Muscle of back (tissue), 11 donors: ENCODE results near the gene TFEB. TPM values are rescaled to one million over a fixed set of nuclear protein-coding genes. Genes with fewer than 3 reads are reported as not detected.

Source experiments
- DNase-seq, 3 donors: peaks; one replicate each; pipeline versions ENCODE4 v3.0.0 to v3.0.0-alpha.2; 2013
- polyA plus RNA-seq, 10 donors: library from polyadenylated mRNA; unstranded; fragments of 120-200 nt; gene quantifications; one replicate each; pipeline ENCODE4 v1.2.1, GENCODE V29; 2013; ENCODE audit not compliant: insufficient read length in 10 of 10

Gene TFEB
- polyA plus RNA-seq, 10 donors = 4.6 to 10.6 (median 6.8) TPM

- DNase-seq = no peak
Measured at GRCh38 chr6:41640426-41640825, 95.0 kb downstream of the TFEB start.

- peak in 2 of 3 donors; percentile 82 to 95 for DNase-seq
Measured at GRCh38 chr6:41639809-41640371, 95.5 kb downstream of the TFEB start.

- DNase-seq = peak; percentile 74 to 94 (median 84)
Measured at GRCh38 chr6:41638935-41639808, 96.2 kb downstream of the TFEB start.

- DNase-seq = peak; percentile 70 to 95 (median 90)
Measured at GRCh38 chr6:41638002-41638934, 97.1 kb downstream of the TFEB start, which contains the start of gene MDFI. MDFI (plus strand) TSS chr6:41638468; CDS start chr6:41638750, 282 bp downstream.

GRCh38 chr6:41637194-41638001, 98.0 kb downstream of the TFEB start:
- peak in 1 of 3 donors; percentile 57 for DNase-seq

- peak in 2 of 3 donors; percentile 37 to 61 for DNase-seq
Measured at GRCh38 chr6:41636833-41637193, 98.6 kb downstream of the TFEB start.

GRCh38 chr6:41635365-41635764, 100.0 kb downstream of the TFEB start:
- DNase-seq = no peak

GRCh38 chr6:41634657-41635056, 100.8 kb downstream of the TFEB start:
- peak in 2 of 3 donors; percentile 57 to 79 for DNase-seq

Other genes with a start within 250 kb of the TFEB start
- 10 to 100 TPM in 9 of 10 donors, 1 to 10 TPM in 1; 8.4 to 14.1 (median 12.3) TPM for gene FOXP4, start 189.2 kb downstream of the TFEB start, polyA plus RNA-seq
- gene MDFI, start 97.1 kb downstream of the TFEB start, polyA plus RNA-seq = 10 to 100 TPM; 31.7 to 71.3 (median 48.7) TPM
- gene PGC, start 11.8 kb upstream of the TFEB start, polyA plus RNA-seq = not detected
- 1 to 10 TPM; 5.5 to 8.4 (median 6.2) TPM for gene FRS3, start 44.3 kb upstream of the TFEB start, polyA plus RNA-seq
- 1 to 10 TPM; 1.0 to 4.1 (median 2.5) TPM for gene PRICKLE4, start 45.2 kb upstream of the TFEB start, polyA plus RNA-seq
- 100 to 1,000 TPM; 154 to 176 (median 165) TPM for gene TOMM6, start 52.1 kb upstream of the TFEB start, polyA plus RNA-seq
- gene USP49, start 159.8 kb upstream of the TFEB start, polyA plus RNA-seq = 1 to 10 TPM; 3.4 to 7.8 (median 5.2) TPM
- gene MED20, start 185.5 kb upstream of the TFEB start, polyA plus RNA-seq = 10 to 100 TPM; 17.2 to 20.5 (median 18.1) TPM
- 10 to 100 TPM; 25.5 to 36.8 (median 33.2) TPM for gene BYSL, start 185.9 kb upstream of the TFEB start, polyA plus RNA-seq
- 10 to 100 TPM; 55.3 to 81.9 (median 67.8) TPM for gene CCND3, start 206.2 kb upstream of the TFEB start, polyA plus RNA-seq